DOHH2 (cell line): ENCODE results near the gene HMCN2.

Source experiments
- H3F3A ChIP-seq: fragments of 200-600 bp; sonication (generic), shearing (Covaris generic); 2 replicates; pipeline ENCODE4 v1.6.0; 2016; ENCODE audit warnings: antibody characterized with exemption, mild to moderate bottlenecking; ENCODE audit not compliant: control insufficient read depth, insufficient read depth
- H3K27ac ChIP-seq: fragments of 200-600 bp; sonication (generic); 2 replicates; pipeline ENCODE4 v1.5.1; 2014; ENCODE audit warnings: low read depth, mild to moderate bottlenecking, low read length, moderate library complexity
- H3K27me3 ChIP-seq: fragments of 200-600 bp; sonication (generic); 2 replicates; pipeline ENCODE4 v1.6.1; 2014; ENCODE audit warnings: mild to moderate bottlenecking, low read length, mixed read lengths; ENCODE audit not compliant: control insufficient read depth
- H3K36me3 ChIP-seq: fragments of 200-600 bp; sonication (generic); 2 replicates; pipeline ENCODE4 v1.6.1; 2014; ENCODE audit warnings: mild to moderate bottlenecking, low read length, moderate library complexity, mixed read lengths; ENCODE audit not compliant: control insufficient read depth
- H3K4me1 ChIP-seq: fragments of 200-600 bp; sonication (generic); 2 replicates; pipeline ENCODE4 v1.6.1; 2014; ENCODE audit warnings: mild to moderate bottlenecking, low read length, mixed read lengths; ENCODE audit not compliant: control insufficient read depth
- H3K4me2 ChIP-seq: fragments of 200-600 bp; sonication (generic); 2 replicates; pipeline ENCODE4 v1.6.0; 2014; ENCODE audit warnings: mild to moderate bottlenecking, low read length, moderate library complexity
- H3K4me3 ChIP-seq: fragments of 200-600 bp; sonication (generic); 2 replicates; pipeline ENCODE4 v1.5.1; 2014; ENCODE audit warnings: mild to moderate bottlenecking, low read length, mixed read lengths
- H3K79me2 ChIP-seq: fragments of 200-600 bp; sonication (generic); 2 replicates; pipeline ENCODE4 v1.6.1; 2014; ENCODE audit warnings: mild to moderate bottlenecking, low read length, mixed read lengths; ENCODE audit not compliant: control insufficient read depth
- H3K9me2 ChIP-seq: fragments of 200-600 bp; sonication (generic); replicated peaks from 2 replicates; pipeline ENCODE4 v1.6.1; 2014; ENCODE audit warnings: mild to moderate bottlenecking, low read length, mixed read lengths; ENCODE audit not compliant: control insufficient read depth
- H3K9me3 ChIP-seq: fragments of 200-600 bp; sonication (generic); 2 replicates; pipeline ENCODE4 v1.6.1; 2014; ENCODE audit warnings: antibody characterized with exemption, low read length, mixed read lengths; ENCODE audit not compliant: control insufficient read depth, insufficient read depth
- H4K20me1 ChIP-seq: fragments of 200-600 bp; sonication (generic); 2 replicates; pipeline ENCODE4 v1.6.0; 2014; ENCODE audit warnings: low read depth, mild to moderate bottlenecking, antibody characterized with exemption, low read length, moderate library complexity; ENCODE audit not compliant: control insufficient read depth, insufficient read depth
- CTCF ChIP-seq: fragments of 200-600 bp; sonication (generic); IDR thresholded peaks from one replicate; pipeline ENCODE4 v1.5.1; 2014; ENCODE audit warnings: antibody characterized with exemption, mild to moderate bottlenecking, low read depth, low read length; ENCODE audit not compliant: poor library complexity, severe bottlenecking
- EZH2phosphoT487 ChIP-seq: fragments of 200-600 bp; sonication (generic); IDR thresholded peaks from 2 replicates; pipeline ENCODE4 v1.6.1; 2017; ENCODE audit warnings: borderline replicate concordance, mild to moderate bottlenecking, antibody characterized with exemption, low read length, moderate library complexity, mixed read lengths

The HMCN2 gene

DNA sequence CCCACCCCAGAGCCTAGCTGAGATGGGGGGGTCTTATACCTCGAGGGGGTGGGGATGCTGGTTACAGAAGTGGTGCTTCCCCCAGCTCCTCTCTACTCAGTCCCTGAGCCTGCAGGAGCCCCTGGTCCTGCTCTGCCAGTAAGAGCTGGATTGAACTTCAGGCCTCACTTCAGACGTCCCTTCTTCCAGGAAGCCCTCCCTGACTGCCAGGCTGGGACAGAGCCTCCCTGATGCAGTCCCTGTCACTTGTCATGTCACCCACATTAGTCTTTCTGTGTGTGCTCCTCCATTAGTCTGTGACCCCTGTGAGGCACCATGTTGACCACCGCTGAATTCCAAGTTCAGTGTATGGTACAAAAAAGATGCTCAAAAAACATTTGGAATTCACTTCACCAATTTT is 100.5 kb downstream of the HMCN2 start:
- Histone ChIP-seq H3K9me3 (no peaks in the 10 kb centered on the region), H3K27me3 (no peaks in the 10 kb centered on the region), H3K4me3 (no peak overlapping the region), H3K36me3 (no peaks in the 10 kb centered on the region), H3K9me2 (no peaks in the 10 kb centered on the region), H3F3A (no peaks in the 10 kb centered on the region), H3K79me2 (no peaks in the 10 kb centered on the region), H3K4me1 (no peaks in the 10 kb centered on the region), H4K20me1 (no peaks in the 10 kb centered on the region), H3K27ac (no peak overlapping the region), H3K4me2 (no peak overlapping the region)
- TF ChIP-seq EZH2phosphoT487 (no peak), CTCF (no peak)

- Histone ChIP-seq H4K20me1 (no peaks in the 10 kb centered on the region), H3K4me3 (no peak overlapping the region), H3F3A (no peaks in the 10 kb centered on the region), H3K9me2 (no peaks in the 10 kb centered on the region), H3K4me2 (no peak overlapping the region), H3K4me1 (no peaks in the 10 kb centered on the region), H3K27ac (no peak overlapping the region), H3K79me2 (no peaks in the 10 kb centered on the region), H3K9me3 (no peaks in the 10 kb centered on the region), H3K27me3 (no peaks in the 10 kb centered on the region), H3K36me3 (no peaks in the 10 kb centered on the region)
- TF ChIP-seq CTCF (no peak), EZH2phosphoT487 (no peak)
These were observed 101.5 kb downstream of the HMCN2 start for GRCh38 chr9:130366888-130367550.

- Histone ChIP-seq H3K79me2 (no peaks in the 10 kb centered on the region), H4K20me1 (no peaks in the 10 kb centered on the region), H3K4me2 (no peak overlapping the region), H3K9me3 (no peaks in the 10 kb centered on the region), H3F3A (no peaks in the 10 kb centered on the region), H3K4me1 (no peaks in the 10 kb centered on the region), H3K27ac (no peak overlapping the region), H3K27me3 (no peaks in the 10 kb centered on the region), H3K36me3 (no peaks in the 10 kb centered on the region), H3K4me3 (no peak overlapping the region), H3K9me2 (no peaks in the 10 kb centered on the region)
- TF ChIP-seq CTCF (peak; percentile 51), EZH2phosphoT487 (no peak)
These were observed 103.1 kb downstream of the HMCN2 start for GRCh38 chr9:130368631-130369103.
